Choroid plexus epithelial cell (primary cell): ENCODE data around the gene SELE.

Experiments
- DNase-seq: peaks from one replicate; pipeline ENCODE4 v3.0.0-alpha.2; 2010; ENCODE audit warnings: low read depth
- H3K4me3 ChIP-seq: 2 replicates; pipeline ENCODE4 v1.5.1; 2011; ENCODE audit warnings: low read depth, mild to moderate bottlenecking, control low read depth, low read length, moderate library complexity
- TF ChIP-seq, protein P1 (sequence below): conservative IDR thresholded peaks from 2 replicates; pipeline ENCODE4 v1.5.1; 2011; ENCODE audit warnings: low read depth, mild to moderate bottlenecking, control low read depth, inconsistent platforms, low read length, moderate library complexity

Gene SELE

DNA sequence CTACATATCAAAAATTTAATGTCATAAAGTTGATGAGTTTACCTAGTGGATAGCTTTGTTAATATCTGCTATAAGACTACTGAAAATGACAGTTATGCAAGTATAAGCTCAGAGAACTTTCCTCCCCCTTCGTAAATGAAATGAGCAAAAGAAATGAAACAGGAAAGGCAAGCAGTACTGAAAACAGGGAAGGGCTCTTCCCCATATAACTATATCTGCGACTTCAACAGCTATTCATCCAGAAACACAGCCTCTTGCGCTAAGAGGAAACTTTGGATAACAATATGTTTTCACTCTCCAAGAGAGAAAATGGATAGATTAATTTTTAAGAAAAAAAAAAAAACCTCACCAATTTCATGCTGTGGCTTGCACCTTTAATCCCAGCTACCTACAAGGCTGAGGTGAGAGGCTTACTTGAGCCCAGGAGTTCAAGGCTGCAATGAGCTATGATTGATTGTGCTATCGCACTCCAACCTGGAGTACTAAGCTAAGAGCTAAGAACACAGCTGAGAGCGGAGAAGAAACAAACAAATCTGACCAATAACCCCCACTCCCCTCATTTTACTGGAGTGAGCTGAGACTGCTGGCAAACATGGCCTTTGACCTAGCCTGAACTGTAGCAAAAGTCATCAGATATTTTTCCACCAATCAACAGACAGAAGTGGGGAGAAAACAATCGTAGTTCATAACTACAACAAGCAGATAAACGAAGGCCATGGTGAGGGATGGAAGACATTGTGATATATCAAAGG is 31.9 kb upstream of the SELE start:
- DNase-seq, result no peak
- no peak overlapping the region for H3K4me3 ChIP-seq
- TF ChIP-seq, protein P1, sequence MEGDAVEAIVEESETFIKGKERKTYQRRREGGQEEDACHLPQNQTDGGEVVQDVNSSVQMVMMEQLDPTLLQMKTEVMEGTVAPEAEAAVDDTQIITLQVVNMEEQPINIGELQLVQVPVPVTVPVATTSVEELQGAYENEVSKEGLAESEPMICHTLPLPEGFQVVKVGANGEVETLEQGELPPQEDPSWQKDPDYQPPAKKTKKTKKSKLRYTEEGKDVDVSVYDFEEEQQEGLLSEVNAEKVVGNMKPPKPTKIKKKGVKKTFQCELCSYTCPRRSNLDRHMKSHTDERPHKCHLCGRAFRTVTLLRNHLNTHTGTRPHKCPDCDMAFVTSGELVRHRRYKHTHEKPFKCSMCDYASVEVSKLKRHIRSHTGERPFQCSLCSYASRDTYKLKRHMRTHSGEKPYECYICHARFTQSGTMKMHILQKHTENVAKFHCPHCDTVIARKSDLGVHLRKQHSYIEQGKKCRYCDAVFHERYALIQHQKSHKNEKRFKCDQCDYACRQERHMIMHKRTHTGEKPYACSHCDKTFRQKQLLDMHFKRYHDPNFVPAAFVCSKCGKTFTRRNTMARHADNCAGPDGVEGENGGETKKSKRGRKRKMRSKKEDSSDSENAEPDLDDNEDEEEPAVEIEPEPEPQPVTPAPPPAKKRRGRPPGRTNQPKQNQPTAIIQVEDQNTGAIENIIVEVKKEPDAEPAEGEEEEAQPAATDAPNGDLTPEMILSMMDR, result no peak

- TF ChIP-seq, protein P1, result no peak
- DNase-seq, result no peak
- H3K4me3 ChIP-seq, result no peak overlapping the region
These were observed 31.0 kb upstream of the SELE start for GRCh38 chr1:169764919-169765318.

GRCh38 chr1:169762699-169763098 is 28.8 kb upstream of the SELE start:
- H3K4me3 ChIP-seq, result no peak overlapping the region
- no peak for DNase-seq
- TF ChIP-seq, protein P1, result no peak

- no peak for DNase-seq
- H3K4me3 ChIP-seq, result no peak overlapping the region
- TF ChIP-seq, protein P1, result no peak
These were observed 25.2 kb upstream of the SELE start for GRCh38 chr1:169759038-169759437.

GRCh38 chr1:169753549-169753948 is 19.7 kb upstream of the SELE start:
- no peak overlapping the region for H3K4me3 ChIP-seq
- TF ChIP-seq, protein P1, result peak; percentile 9
- DNase-seq, result no peak

DNA sequence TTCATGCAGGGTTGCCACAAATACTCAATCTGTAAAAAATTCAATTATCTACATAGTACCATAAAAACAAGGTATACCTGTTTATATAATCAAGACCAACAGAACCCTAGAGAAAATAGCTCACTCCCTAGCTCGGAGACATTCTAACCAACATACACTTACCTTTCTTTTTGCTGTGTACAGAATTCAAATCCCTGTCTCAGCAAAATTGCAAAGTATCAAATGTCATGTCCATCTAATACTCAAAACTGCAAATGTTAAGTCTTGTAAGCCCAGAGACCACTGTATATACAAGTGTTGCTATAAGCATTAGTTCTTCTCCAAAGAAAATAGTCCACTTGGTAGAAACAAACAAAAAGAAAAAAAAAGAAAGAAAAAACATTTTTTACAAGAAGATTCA is 16.2 kb upstream of the SELE start:
- no peak for DNase-seq
- H3K4me3 ChIP-seq, result no peak overlapping the region
- TF ChIP-seq, protein P1, result no peak

DNA sequence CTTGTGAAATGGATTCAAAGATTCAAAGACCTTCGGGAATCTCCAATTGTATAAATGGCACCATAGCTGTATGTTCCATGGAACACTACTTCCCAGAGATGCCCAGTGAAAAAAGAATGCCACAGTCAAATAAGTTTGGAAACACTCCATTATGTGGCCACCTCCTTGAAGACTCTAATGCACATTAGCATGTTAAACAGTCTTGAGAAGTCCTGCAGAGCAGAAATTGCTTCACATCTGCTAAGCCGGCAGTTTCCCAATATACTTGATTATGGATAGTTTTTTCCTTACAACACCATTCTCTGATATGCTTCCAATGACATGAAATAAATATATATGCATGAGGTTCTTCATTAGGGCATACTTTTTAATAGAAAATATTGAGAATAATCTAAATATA is 12.7 kb upstream of the SELE start:
- no peak overlapping the region for H3K4me3 ChIP-seq
- DNase-seq, result no peak
- TF ChIP-seq, protein P1, result no peak
